HG03342 (cell line): ENCODE results near the gene MSMO1.

Experiments used
- ATAC-seq: cut with Tn5 transposase; IDR thresholded peaks from one replicate; pipeline ENCODE4 v1.9.1; 2021; ENCODE audit warnings: mild to moderate bottlenecking, moderate library complexity; ENCODE audit not compliant: unreplicated experiment

MSMO1 gene

DNA sequence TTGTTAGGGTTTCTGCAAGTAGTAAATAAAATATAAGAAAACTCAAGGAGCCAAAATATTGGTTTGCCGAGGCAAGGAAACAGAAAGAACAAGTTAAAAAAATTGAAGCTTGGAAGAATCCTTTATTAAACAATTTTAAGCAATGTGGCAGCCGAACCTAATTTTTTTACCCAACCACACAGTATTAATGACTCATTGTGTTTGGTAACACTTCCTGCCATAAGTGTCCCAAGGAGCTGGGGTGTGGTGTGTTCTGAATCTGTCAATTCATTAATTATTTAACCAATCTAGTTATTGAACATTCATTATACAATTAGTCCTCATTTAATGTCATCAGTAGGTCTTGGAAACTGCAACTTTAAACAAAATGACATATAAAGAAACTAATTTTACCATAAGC, 32.0 kb downstream of the MSMO1 start:
- ATAC-seq, result peak; percentile 47

DNA sequence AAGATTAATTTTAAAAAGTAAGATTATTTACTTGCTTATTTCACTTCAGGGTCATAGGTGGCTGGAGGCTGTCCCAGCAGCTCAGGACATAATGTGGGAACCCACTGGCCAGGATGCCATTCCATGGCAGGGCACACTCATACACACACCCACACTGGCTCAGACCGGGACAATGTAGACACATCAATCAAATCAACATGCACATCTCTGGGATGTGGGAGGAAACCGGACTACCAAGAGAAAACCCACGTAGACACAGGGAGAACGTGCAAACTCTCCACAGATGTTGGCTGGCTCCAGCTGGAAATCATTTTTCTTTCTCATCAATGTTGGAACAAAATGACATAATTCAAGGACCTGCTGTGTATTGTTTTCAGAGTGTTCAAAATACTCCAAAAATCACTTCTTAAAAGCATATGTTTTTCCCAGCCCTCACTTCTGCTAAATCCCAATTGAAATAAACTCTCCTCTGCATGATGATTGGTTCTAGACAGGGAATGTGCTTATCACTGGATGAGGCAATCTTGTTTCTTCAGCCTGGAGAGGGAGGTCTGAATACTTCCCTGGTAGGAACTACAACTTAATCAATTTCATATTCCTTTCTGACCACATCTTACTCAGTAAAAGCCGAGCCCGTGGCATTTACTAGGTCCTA, 32.7 kb downstream of the MSMO1 start:
- no peak for ATAC-seq

DNA sequence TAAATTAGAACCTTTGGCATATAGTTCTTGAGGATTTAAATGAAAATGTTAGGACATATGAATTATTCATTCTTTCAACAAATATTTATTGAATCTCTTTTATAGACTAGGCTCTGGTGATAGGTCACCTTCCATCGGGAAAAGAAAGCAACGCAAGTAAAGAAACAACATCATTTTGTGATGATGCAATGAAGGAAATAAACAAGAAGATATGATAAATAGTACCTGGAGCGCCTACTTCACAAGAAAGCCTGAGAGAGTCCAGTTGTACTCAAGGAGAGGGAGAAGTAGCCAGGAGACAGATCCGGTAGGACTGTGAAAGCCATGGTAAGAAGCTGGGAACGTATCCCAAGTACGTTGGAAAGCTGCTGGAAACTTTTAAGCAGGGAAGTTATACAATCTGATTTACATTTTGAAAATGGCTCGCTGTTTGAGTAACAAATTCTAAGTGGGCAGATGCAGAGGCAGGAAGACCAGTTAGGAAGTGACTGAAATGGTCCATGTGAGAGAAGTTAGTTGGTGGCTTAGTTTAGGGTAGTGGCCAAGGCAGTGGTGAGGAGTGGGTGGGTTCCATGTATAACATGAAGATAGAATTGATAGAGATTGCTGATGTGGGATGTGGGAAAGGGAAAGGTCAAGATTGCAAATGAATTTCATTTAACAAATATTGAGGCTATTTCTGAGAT, 33.7 kb downstream of the MSMO1 start:
- no peak for ATAC-seq

DNA sequence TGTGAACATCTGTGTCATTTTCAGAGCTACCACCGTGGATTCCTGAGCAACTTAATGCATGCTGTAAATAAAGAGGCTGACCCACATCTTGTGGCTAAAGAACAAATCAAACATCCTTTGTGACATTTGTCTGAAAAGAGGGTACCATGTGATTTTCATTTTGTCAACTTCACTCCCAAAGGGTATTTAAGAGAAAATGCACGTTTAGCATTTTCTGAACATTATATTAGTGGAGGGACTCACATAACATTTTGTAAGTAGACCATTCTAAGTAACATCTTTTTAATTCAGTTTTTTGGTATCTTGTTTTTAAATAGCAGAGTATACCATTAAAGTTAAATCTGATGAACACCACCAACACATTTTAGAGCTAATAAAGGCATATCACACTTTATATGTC, 34.3 kb downstream of the MSMO1 start:
- ATAC-seq, result no peak

DNA sequence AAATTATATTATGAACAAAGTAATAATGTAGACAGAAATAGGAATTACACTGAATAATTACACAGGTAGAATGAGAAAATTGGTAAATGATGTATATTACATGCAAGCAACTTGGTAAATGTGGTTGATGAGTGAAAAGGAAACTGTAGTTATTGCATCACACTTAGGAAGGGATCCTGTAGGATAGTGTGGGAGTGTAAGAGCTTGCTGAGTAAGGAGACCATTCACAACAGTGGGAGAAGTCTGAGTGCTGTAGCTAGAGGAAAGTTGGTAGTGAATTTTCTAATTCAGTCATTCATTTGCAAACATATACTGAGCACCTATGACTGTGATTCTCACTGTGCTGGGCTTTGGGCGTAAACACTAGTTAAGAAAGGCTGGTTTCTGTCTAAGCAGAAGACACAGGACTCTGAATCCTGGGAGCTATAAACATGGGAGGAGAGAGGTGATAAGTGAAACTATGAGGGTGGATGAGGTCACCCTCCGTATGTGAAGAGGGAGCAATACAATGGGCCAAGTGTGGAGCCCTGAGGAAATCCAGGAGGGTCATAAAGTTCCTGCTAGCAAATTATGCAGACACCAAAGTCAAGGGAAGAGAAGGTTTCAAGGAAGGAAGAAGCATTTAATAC, 37.1 kb downstream of the MSMO1 start:
- no peak for ATAC-seq

DNA sequence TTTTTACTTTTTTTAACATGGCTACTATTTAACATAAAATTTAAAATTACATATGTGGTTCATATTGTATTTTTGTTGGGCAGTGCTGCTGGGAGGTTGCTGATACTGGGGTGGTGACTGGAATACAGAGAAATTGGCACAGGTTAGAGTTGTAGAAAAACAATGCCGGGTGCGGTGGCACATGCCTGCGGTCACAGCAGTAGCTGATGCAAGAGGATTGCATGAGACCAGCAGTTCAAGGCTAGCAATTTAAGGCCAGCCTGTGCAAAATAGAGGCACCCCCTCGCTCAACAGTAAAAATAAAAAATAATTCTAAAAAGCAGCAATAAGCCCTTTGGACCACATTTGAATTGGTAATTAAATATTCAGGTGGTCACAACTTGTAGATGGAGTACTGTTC, 39.6 kb downstream of the MSMO1 start:
- ATAC-seq, result no peak

DNA sequence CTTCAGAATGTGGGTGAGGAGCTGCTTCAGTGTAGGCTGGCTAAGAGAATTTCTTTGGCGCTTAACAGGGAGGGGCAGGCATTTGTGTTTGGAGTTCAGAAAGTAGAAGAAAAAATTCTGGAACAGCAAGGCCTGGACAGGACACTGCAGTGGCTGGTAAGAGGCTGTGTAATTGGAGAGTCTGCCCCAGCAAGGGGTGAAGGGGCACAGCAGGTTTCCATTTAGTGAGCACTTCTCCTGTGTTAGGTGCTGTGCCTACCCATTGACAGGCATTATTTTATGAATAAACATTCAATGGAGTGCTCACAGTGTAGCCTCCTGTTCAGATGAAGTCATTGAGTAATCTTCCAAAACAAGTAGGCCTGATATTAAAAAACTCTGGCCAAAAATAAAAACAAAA, 40.6 kb downstream of the MSMO1 start:
- no peak for ATAC-seq

DNA sequence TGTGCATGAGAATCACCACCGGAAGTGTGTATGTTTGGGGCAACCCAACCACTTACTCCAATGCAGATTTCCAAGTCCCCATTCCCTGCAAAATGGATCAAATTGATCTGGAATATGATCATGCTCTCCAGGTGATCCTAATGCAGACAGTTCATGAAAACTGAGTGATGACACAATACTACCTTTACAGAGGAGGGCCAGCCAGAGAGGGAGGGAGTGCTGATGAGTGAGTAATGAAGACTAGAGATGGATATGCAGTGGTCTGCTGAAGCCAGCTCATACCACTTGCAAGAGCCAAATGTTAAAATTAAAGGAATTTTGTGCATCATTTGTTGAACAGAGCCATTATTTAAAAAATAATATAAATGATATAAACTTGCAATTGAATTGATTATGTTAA, 41.1 kb downstream of the MSMO1 start:
- ATAC-seq, result no peak

DNA sequence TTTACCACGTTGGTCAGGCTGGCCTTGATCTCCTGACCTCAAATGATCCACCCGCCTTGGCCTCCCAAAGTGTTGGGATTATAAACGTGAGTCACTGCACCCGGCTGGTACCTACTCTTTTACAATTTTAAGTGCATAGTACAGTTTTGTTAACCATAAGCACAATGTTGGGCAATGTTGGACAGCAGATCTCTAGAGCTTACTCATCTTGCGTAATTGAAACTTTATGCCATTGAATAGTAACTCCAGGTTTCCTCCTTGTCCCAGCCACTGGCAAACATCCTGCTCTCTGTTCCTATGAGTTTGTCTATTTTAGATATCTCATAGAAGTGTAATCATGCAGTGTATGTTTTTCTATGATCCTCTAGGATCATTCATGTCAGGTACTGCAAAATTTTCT, 42.1 kb downstream of the MSMO1 start:
- ATAC-seq, result no peak

DNA sequence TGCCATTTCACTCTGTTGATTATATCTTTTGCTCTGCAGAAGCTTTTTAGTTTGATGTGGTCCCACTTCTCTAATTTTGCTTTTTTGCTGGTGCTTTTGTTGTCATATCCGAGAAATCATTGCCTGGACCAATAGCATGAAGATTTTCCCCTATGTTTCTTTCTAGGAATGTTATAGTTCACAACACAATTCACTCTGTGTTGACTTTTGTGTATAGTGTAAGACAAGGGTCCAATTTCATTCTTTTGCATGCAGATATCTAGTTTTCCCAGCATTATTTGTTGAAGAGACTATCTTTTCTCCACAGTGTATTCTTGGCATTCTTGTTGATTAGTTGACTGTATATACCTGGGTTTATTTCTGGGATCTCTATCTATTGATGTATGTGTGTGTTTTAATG, 43.1 kb downstream of the MSMO1 start:
- ATAC-seq, result no peak

DNA sequence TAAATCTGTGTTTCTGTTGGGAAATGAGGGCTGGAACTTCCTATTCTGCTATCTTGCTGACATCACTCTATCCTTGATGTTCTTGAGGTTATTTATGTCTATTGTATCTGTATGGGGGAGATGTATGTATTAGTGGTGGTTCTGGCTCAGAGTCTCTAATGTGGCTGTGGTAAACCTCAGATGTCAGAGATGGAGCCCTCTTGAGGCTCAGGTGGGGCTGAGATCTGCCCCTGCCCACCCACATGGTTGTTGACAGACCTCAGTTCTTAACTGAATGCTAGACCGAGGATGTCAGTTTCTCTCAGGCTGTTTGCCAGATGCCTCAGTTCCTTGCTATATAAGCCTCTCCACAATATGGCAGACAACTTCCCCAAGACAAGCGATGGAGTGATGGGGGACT, 48.0 kb downstream of the MSMO1 start:
- no peak for ATAC-seq

DNA sequence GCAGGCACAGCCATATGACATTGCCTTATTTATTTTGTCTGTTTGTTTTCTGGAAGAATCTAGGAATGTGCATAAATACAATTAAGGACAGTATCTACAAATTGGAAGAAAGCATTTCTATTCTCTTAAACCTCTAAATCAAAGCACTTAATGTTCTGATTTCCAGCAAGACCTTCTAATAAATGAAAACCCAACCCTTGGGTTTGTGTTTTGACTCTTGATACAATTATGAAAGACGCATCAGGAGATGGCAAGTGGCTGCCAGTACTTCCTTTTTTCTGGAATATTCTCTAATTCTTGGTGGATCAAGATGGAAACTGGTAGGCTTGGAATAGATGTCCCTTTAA, 50.9 kb downstream of the MSMO1 start:
- no peak for ATAC-seq

DNA sequence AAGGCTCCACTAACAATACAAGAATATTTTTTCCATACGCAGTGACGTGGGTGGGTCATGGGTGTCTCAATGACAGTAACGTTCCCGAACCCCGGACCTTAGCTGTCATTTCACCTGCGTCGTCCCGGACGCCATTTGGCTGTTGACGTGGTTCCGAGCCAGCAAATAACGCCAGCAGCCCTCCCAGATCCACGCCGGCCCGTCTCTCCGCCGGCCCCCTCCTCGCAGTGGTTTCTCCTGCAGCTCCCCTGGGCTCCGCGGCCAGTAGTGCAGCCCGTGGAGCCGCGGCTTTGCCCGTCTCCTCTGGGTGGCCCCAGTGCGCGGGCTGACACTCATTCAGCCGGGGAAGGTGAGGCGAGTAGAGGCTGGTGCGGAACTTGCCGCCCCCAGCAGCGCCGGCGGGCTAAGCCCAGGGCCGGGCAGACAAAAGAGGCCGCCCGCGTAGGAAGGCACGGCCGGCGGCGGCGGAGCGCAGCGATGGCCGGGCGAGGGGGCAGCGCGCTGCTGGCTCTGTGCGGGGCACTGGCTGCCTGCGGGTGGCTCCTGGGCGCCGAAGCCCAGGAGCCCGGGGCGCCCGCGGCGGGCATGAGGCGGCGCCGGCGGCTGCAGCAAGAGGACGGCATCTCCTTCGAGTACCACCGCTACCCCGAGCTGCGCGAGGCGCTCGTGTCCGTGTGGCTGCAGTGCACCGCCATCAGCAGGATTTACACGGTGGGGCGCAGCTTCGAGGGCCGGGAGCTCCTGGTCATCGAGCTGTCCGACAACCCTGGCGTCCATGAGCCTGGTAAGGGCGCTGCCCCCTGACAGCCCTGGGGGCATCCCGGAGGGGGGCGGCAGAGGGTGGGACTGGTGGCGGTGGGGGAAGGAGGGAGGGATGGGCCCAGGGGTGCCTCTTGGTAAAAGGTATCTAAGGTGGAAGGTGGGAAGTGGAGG, 51.5 kb downstream of the MSMO1 start, which contains the start of gene CPE:
CPE (plus strand) TSS at position 264 of the 933 bp plus-strand sequence; CDS start at position 478, 214 bp downstream.
- peak; percentile 91 for ATAC-seq

DNA sequence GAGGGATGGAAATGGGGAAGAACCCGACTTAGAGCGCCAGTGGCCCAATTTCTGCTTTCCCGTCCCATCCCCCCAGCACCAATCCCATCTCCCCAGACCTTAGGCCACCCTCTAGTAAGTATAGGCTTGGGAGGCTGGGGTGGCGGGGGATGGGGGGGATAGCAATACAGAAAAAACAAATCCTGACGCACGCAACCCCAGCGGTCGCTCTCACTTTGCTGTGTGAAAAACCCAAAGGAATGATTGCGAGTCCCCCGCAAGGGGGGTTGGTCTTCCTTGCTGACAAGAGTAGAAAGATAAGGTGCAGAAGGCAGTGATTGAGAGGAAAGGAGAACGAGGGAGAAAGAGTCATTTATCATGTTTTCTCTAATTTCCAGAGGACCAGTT, 52.2 kb downstream of the MSMO1 start:
- no peak for ATAC-seq

DNA sequence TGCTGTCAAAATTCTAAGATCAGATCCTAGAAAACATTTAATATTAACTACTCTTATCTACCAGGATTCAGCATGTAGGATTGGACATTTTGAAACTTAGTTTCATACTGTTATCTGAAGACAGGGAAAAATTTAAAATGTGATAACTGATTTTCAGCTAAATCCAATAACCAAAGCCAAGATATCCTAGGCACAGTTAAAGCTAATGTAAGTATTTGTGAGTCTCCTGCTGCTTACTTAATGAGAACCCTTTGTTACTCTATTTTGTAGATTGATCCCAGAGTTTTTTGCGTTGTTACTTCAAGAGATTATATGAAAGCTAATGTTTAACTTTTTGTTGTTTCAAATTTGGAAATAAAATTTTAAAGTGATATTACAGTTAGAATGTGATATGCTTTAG, 53.3 kb downstream of the MSMO1 start:
- ATAC-seq, result no peak

DNA sequence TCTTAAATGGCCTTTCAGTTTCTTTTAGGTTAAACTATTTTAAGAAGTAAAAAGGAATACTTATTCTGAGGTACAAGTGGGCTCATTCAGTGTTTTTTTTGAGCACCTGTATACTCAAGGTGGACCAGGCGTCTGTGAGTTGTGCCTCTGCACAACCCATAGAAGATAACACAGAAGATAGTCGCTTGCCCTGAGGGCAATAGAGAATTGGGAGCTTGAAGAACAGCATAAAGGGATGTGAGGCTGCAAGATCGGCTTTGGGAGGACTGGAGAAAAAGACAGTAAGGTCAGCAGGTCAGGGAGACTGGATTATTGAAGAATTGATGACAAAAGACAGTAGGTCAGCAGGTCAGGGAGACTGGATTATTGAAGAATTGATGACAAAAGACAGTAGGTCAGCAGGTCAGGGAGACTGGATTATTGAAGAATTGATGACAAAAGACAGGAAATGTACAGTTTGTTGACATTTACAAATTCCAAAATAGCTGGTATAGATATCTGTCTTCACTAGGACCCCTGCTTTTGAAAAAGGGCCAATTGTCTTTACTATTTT, 54.4 kb downstream of the MSMO1 start:
- ATAC-seq, result no peak

DNA sequence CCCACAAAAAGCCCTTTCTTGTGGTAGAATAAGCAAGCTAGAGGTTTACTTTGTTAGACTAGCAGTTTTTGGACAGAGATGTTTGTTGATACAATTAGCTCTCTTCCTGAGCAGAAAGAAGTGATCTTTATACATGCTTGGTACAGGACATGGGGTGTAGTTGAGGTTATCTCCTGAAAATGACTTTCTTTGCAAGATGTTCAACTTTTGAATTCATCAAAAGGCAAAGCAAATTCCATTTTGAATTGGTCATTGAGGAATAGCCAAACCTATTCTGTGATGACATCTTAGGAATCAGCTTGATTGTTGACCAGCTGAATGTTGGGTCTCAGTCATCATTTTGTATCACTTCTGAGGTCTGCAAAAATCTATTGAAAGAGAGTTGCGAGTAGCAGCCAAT, 55.2 kb downstream of the MSMO1 start:
- no peak for ATAC-seq

DNA sequence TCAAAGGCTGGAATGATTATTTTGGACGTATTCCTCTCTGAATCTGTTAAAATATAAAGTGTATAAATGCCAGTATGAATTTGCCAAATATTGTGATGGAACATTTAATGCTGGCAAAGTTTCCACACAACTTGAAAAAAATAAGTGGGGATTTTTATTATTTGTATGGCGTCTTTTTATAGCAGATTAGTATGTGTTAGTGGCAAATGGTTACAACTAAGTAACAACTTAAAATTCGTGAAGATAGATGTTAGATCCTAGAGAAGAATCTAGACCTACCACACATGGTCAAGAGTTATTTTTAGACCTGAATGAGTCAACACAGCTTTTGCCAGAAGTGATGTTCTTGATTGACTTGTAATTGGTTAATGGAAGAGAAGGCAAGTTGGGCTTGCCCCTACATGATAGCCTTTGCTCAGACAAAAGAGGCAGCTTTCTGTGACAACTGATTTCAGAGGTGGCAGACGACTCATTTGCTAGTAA, 56.2 kb downstream of the MSMO1 start:
- no peak for ATAC-seq

DNA sequence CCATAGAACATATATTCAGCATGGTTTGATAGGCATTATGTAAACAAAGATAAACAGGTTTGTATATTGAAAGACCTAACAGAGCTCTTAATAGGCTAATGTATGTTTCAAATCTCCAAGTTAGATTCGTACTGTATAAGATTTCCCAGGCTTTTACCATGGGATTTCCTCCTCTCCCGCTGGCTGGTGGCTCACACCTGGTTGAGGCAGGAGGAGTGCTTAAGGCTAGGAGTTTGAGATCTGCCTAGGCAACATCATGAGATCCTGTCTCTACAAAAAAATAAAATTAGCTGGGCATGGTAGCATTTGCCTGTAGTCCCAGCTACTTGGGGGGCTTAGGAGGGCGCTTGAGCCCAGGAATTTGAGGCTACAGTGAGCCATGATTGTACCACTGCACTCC, 56.7 kb downstream of the MSMO1 start:
- ATAC-seq, result no peak

DNA sequence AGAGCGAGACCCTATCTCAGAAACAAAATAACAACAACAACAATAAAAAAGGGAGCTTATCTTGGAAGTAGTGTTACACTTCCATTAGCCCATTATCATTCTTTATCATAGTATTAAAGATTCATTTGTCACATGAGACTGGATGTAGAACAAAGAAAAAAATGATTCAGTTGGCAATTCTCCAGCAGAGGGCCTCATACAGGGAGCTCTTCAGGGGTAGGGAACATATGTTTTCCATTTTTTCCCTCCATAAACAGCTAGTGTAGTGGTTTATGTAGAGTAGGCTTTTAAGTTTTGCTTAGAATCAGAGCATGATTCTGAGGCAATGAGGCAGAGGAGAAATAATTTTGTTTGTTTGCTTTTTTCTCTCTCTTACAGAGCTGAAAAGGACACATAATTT, 57.1 kb downstream of the MSMO1 start:
- no peak for ATAC-seq

DNA sequence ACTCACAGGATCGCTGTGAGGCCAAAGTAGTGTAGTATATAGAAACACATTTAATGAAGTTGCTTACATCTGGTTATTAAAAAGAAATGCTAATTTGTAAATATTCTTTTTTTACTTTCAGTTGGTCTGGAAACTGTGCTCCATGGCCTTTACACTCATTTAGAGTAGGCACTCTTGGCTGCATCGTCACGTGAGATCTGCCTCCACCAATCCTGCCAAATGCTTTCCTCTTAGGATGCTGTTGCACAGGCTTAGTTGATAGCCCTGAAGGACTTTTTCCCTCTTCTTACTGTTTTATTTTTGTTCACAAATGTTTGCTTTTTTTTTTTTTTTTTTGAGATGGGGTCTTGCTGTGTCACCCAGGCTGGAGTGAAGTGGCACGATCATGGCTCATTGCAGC, 57.7 kb downstream of the MSMO1 start:
- ATAC-seq, result no peak
